ENCODE measurements around the gene PCDHGC3. TPM values are rescaled to one million over a fixed set of nuclear protein-coding genes. Genes with fewer than 3 reads are reported as not detected.
A peak's percentile ranks its signal among the peaks of the same experiment; 100 is the strongest.

The PCDHGC3 gene
- polyA plus RNA-seq, 6 donors from 2014 or later = 0.35 to 0.86 (median 0.61) TPM; not detected in 3

GRCh38 chr5:141522301-141522700 is 46.5 kb downstream of the PCDHGC3 start:
- Mint-ChIP-seq H3K9me3 (no peaks in the 10 kb centered on the region), H3K4me1 (peaks cover 0 to 16% (median 5%) of the 10 kb centered on the region in 3 donors), H3K4me3 (no peak overlapping the region), H3K27ac (peak overlapping the region in 3 of 6 donors; percentile 45 to 62 (median 50)), H3K36me3 (peaks cover 46 to 53% of the 10 kb centered on the region in 2 donors), H3K27me3 (no peaks in the 10 kb centered on the region)
- ATAC-seq (ENCODE audit: low read depth in 2 of 2) (peak in 1 of 2 donors; percentile 39), DNase-seq (no peak)

GRCh38 chr5:141523991-141524390 is 48.2 kb downstream of the PCDHGC3 start:
- H3K4me1 Mint-ChIP-seq = peaks cover 0 to 16% (median 5%) of the 10 kb centered on the region in 3 donors
- H3K4me3 Mint-ChIP-seq = no peak overlapping the region
- H3K36me3 Mint-ChIP-seq = peaks cover 57 to 59% of the 10 kb centered on the region in 2 donors
- DNase-seq (no peak), ATAC-seq (ENCODE audit: low read depth in 2 of 2) (no peak)
- no peaks in the 10 kb centered on the region for H3K27me3 Mint-ChIP-seq
- no peak overlapping the region for H3K27ac Mint-ChIP-seq
- no peaks in the 10 kb centered on the region for H3K9me3 Mint-ChIP-seq

- H3K4me1 Mint-ChIP-seq = peaks cover 0 to 16% (median 5%) of the 10 kb centered on the region in 3 donors
- peaks cover 50 to 60% of the 10 kb centered on the region in 2 donors for H3K36me3 Mint-ChIP-seq
- ATAC-seq (ENCODE audit: low read depth in 2 of 2) (peak; percentile 60 to 70), DNase-seq (peak; percentile 39)
- no peaks in the 10 kb centered on the region for H3K27me3 Mint-ChIP-seq
- peak overlapping the region in 1 of 8 donors; percentile 55 for H3K4me3 Mint-ChIP-seq
- H3K9me3 Mint-ChIP-seq = no peaks in the 10 kb centered on the region
- H3K27ac Mint-ChIP-seq = peak overlapping the region in 4 of 6 donors; percentile 36 to 93 (median 56)
Observed at GRCh38 chr5:141524604-141525597, 49.1 kb downstream of the PCDHGC3 start.

GRCh38 chr5:141525653-141526052 is 49.9 kb downstream of the PCDHGC3 start:
- H3K9me3 Mint-ChIP-seq = no peaks in the 10 kb centered on the region
- peak overlapping the region in 3 of 6 donors; percentile 8 to 72 (median 32) for H3K27ac Mint-ChIP-seq
- H3K4me1 Mint-ChIP-seq = peaks cover 0 to 16% (median 5%) of the 10 kb centered on the region in 3 donors
- H3K4me3 Mint-ChIP-seq = peak overlapping the region in 1 of 8 donors; percentile 15
- no peak for DNase-seq
- H3K27me3 Mint-ChIP-seq = no peaks in the 10 kb centered on the region
- H3K36me3 Mint-ChIP-seq = peaks cover 50 to 53% of the 10 kb centered on the region in 2 donors
- no peak for ATAC-seq (ENCODE audit: low read depth in 2 of 2)

GRCh38 chr5:141527426-141527825 is 51.7 kb downstream of the PCDHGC3 start:
- ATAC-seq (ENCODE audit: low read depth in 2 of 2) (no peak), DNase-seq (no peak)
- Mint-ChIP-seq H3K4me3 (no peak overlapping the region), H3K27me3 (no peaks in the 10 kb centered on the region), H3K4me1 (peaks cover 0 to 12% (median 0%) of the 10 kb centered on the region in 3 donors), H3K36me3 (peaks cover 38 to 42% of the 10 kb centered on the region in 2 donors), H3K27ac (no peak overlapping the region), H3K9me3 (no peaks in the 10 kb centered on the region)

Other genes with a start within 250 kb of the PCDHGC3 start
- gene PCDHB15, start 230.6 kb upstream of the PCDHGC3 start, polyA plus RNA-seq (ENCODE audit: low read depth in 6 of 6) = not detected
- gene SLC25A2, start 171.9 kb upstream of the PCDHGC3 start, polyA plus RNA-seq (ENCODE audit: low read depth in 6 of 6) = under 1 TPM in 1 of 6 donors, not detected in 5; 0.20 TPM
- gene TAF7, start 155.2 kb upstream of the PCDHGC3 start, polyA plus RNA-seq (ENCODE audit: low read depth in 6 of 6) = 100 to 1,000 TPM; 270 to 315 (median 285) TPM
- gene PCDHGA1, start 145.5 kb upstream of the PCDHGC3 start, polyA plus RNA-seq (ENCODE audit: low read depth in 6 of 6) = not detected
- gene PCDHGA2, start 137.2 kb upstream of the PCDHGC3 start, polyA plus RNA-seq (ENCODE audit: low read depth in 6 of 6) = not detected
- not detected for gene PCDHGA3, start 132.1 kb upstream of the PCDHGC3 start, polyA plus RNA-seq (ENCODE audit: low read depth in 6 of 6)
- not detected for gene PCDHGB1, start 125.9 kb upstream of the PCDHGC3 start, polyA plus RNA-seq (ENCODE audit: low read depth in 6 of 6)
- under 1 TPM in 2 of 6 donors, not detected in 4; 0.14 to 0.16 TPM for gene PCDHGA4, start 120.9 kb upstream of the PCDHGC3 start, polyA plus RNA-seq (ENCODE audit: low read depth in 6 of 6)
- gene PCDHGB2, start 116.0 kb upstream of the PCDHGC3 start, polyA plus RNA-seq (ENCODE audit: low read depth in 6 of 6) = under 1 TPM in 3 of 6 donors, not detected in 3; 0.27 to 0.82 (median 0.74) TPM
- under 1 TPM in 1 of 6 donors, not detected in 5; 0.10 TPM for gene PCDHGA5, start 111.8 kb upstream of the PCDHGC3 start, polyA plus RNA-seq (ENCODE audit: low read depth in 6 of 6)
- under 1 TPM in 1 of 6 donors, not detected in 5; 0.21 TPM for gene PCDHGB3, start 105.7 kb upstream of the PCDHGC3 start, polyA plus RNA-seq (ENCODE audit: low read depth in 6 of 6)
- under 1 TPM in 1 of 6 donors, not detected in 5; 0.08 TPM for gene PCDHGA6, start 102.1 kb upstream of the PCDHGC3 start, polyA plus RNA-seq (ENCODE audit: low read depth in 6 of 6)
- not detected for gene PCDHGA7, start 93.2 kb upstream of the PCDHGC3 start, polyA plus RNA-seq (ENCODE audit: low read depth in 6 of 6)
- gene PCDHGB4, start 88.3 kb upstream of the PCDHGC3 start, polyA plus RNA-seq (ENCODE audit: low read depth in 6 of 6) = under 1 TPM in 1 of 6 donors, not detected in 5; 0.15 TPM
- not detected for gene PCDHGA8, start 83.3 kb upstream of the PCDHGC3 start, polyA plus RNA-seq (ENCODE audit: low read depth in 6 of 6)
- under 1 TPM in 3 of 6 donors, not detected in 3; 0.12 to 0.27 (median 0.20) TPM for gene PCDHGB5, start 78.0 kb upstream of the PCDHGC3 start, polyA plus RNA-seq (ENCODE audit: low read depth in 6 of 6)
- under 1 TPM in 1 of 6 donors, not detected in 5; 0.25 TPM for gene PCDHGA9, start 73.2 kb upstream of the PCDHGC3 start, polyA plus RNA-seq (ENCODE audit: low read depth in 6 of 6)
- under 1 TPM in 2 of 6 donors, not detected in 4; 0.11 to 0.17 TPM for gene PCDHGB6, start 67.9 kb upstream of the PCDHGC3 start, polyA plus RNA-seq (ENCODE audit: low read depth in 6 of 6)
- gene PCDHGA10, start 63.0 kb upstream of the PCDHGC3 start, polyA plus RNA-seq (ENCODE audit: low read depth in 6 of 6) = under 1 TPM in 1 of 6 donors, not detected in 5; 0.05 TPM
- gene PCDHGB7, start 58.3 kb upstream of the PCDHGC3 start, polyA plus RNA-seq (ENCODE audit: low read depth in 6 of 6) = not detected
- gene PCDHGA11, start 54.9 kb upstream of the PCDHGC3 start, polyA plus RNA-seq (ENCODE audit: low read depth in 6 of 6) = not detected
- gene PCDHGA12, start 45.5 kb upstream of the PCDHGC3 start, polyA plus RNA-seq (ENCODE audit: low read depth in 6 of 6) = under 1 TPM in 3 of 6 donors, not detected in 3; 0.09 to 0.16 (median 0.11) TPM
- not detected for gene PCDHGC4, start 9.1 kb downstream of the PCDHGC3 start, polyA plus RNA-seq (ENCODE audit: low read depth in 6 of 6)
- not detected for gene PCDHGC5, start 13.1 kb downstream of the PCDHGC3 start, polyA plus RNA-seq (ENCODE audit: low read depth in 6 of 6)
- gene DIAPH1, start 143.0 kb downstream of the PCDHGC3 start, polyA plus RNA-seq (ENCODE audit: low read depth in 6 of 6) = 10 to 100 TPM; 29.5 to 54.9 (median 45.9) TPM
- gene HDAC3, start 160.9 kb downstream of the PCDHGC3 start, polyA plus RNA-seq (ENCODE audit: low read depth in 6 of 6) = 100 to 1,000 TPM in 3 of 6 donors, 10 to 100 TPM in 3; 88.0 to 173 (median 99.5) TPM
- 1 to 10 TPM; 1.3 to 3.8 (median 2.3) TPM for gene RELL2, start 161.0 kb downstream of the PCDHGC3 start, polyA plus RNA-seq (ENCODE audit: low read depth in 6 of 6)
- 10 to 100 TPM in 2 of 6 donors, 1 to 10 TPM in 4; 4.9 to 12.1 (median 8.2) TPM for gene FCHSD1, start 175.5 kb downstream of the PCDHGC3 start, polyA plus RNA-seq (ENCODE audit: low read depth in 6 of 6)
- not detected for gene ARAP3, start 206.3 kb downstream of the PCDHGC3 start, polyA plus RNA-seq (ENCODE audit: low read depth in 6 of 6)